ENCODE data around the gene GJC2. TPM values are rescaled to one million over a fixed set of nuclear protein-coding genes. Genes with fewer than 3 reads are reported as not detected.

Gene GJC2
- total RNA-seq, 1 experiment from 2014 or later: 0.72 TPM

- peak; percentile 71; the same call in 1 of the 2 replicates for TF ChIP-seq AFF4 (CRISPR knock-in tag; IDR thresholded peaks at IDR 0.05; ENCODE audit: borderline replicate concordance)
- TF ChIP-seq, protein P1, sequence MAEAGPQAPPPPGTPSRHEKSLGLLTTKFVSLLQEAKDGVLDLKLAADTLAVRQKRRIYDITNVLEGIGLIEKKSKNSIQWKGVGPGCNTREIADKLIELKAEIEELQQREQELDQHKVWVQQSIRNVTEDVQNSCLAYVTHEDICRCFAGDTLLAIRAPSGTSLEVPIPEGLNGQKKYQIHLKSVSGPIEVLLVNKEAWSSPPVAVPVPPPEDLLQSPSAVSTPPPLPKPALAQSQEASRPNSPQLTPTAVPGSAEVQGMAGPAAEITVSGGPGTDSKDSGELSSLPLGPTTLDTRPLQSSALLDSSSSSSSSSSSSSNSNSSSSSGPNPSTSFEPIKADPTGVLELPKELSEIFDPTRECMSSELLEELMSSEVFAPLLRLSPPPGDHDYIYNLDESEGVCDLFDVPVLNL (CRISPR knock-in tag; IDR thresholded peaks at IDR 0.05; ENCODE audit: borderline replicate concordance, low read depth): peak; percentile 48; the same call in 1 of the 2 replicates
- peak; percentile 89; the same call in 1 of the 2 replicates for TF ChIP-seq ZBTB21 (CRISPR knock-in tag; IDR thresholded peaks at IDR 0.05; ENCODE audit: borderline replicate concordance)
- TF ChIP-seq NFYB (CRISPR knock-in tag; conservative IDR thresholded peaks at IDR 0.05; ENCODE audit: low read depth): no peak
- TF ChIP-seq CREB1 (CRISPR knock-in tag; IDR thresholded peaks at IDR 0.05): peak; percentile 87; the same call in 1 of the 2 replicates
- no peak for TF ChIP-seq PRRX2 (CRISPR knock-in tag; IDR thresholded peaks at IDR 0.05)
- peak; percentile 51; the same call in 1 of the 2 replicates for TF ChIP-seq RELA (CRISPR knock-in tag; IDR thresholded peaks at IDR 0.05; ENCODE audit: borderline replicate concordance)
- TF ChIP-seq MLX (CRISPR knock-in tag; IDR thresholded peaks at IDR 0.05): 0 out of 2 replicates have a peak, but pooled peaks have one; percentile 73
- no peak for TF ChIP-seq ZNF512 (CRISPR knock-in tag; IDR thresholded peaks at IDR 0.05; ENCODE audit: borderline replicate concordance)
- TF ChIP-seq HMGXB4 (CRISPR knock-in tag; IDR thresholded peaks at IDR 0.05): peak; percentile 88
- peak; percentile 70; the same call in 1 of the 2 replicates for TF ChIP-seq ZNF232 (CRISPR knock-in tag; IDR thresholded peaks at IDR 0.05)
- peak; percentile 52; the same call in 1 of the 2 replicates for TF ChIP-seq USF1 (CRISPR knock-in tag; IDR thresholded peaks at IDR 0.05)
- TF ChIP-seq FOXK1 (CRISPR knock-in tag; IDR thresholded peaks at IDR 0.05): peak; percentile 93
- peak; percentile 95 for TF ChIP-seq MAX (CRISPR knock-in tag; IDR thresholded peaks at IDR 0.05)
- TF ChIP-seq CBFB (CRISPR knock-in tag; IDR thresholded peaks at IDR 0.05; ENCODE audit: low read depth): peak; percentile 91; the same call in 1 of the 2 replicates
- TF ChIP-seq NFE2L1 (CRISPR knock-in tag; IDR thresholded peaks at IDR 0.05): peak; percentile 11; the same call in 1 of the 2 replicates
- TF ChIP-seq SP1 (CRISPR knock-in tag; conservative IDR thresholded peaks at IDR 0.05): peak; percentile 99
- TF ChIP-seq ELF4 (CRISPR knock-in tag; IDR thresholded peaks at IDR 0.05; ENCODE audit: low read depth): no peak
Measured at GRCh38 chr1:228102791-228103620, 46.7 kb upstream of the GJC2 start, which contains the start of gene C1orf35 (continued).
